SHP77 (cell line): ENCODE measurements around the gene ANKRD30B.
"Not testable (repeated sequence)": the region's sequence is repeated elsewhere in the genome, so short reads cannot be mapped to it uniquely, and the experiment has no call there.

Source experiments
- DNase-seq, 2 experiments: peaks; one replicate each; lab custom pipeline; 2025; lab: John Stamatoyannopoulos, UW

ANKRD30B gene

GRCh38 chr18:14747513-14748474 is at the start of gene ANKRD30B:
TSS of gene ANKRD30B (plus strand) at chr18:14748172. CDS start at chr18:14748420, 248 bp downstream.
- no peak for DNase-seq

- not testable (repeated sequence) for DNase-seq
Observed at GRCh38 chr18:14701286-14702040, 46.5 kb upstream of the ANKRD30B start.

GRCh38 chr18:14709761-14710160 is 38.2 kb upstream of the ANKRD30B start:
- DNase-seq, result not testable (repeated sequence)

GRCh38 chr18:14721569-14721968 is 26.4 kb upstream of the ANKRD30B start:
- DNase-seq, result not testable (repeated sequence)

GRCh38 chr18:14739056-14739455 is 8.9 kb upstream of the ANKRD30B start:
- not testable (repeated sequence) for DNase-seq

- DNase-seq, result no peak
Observed at GRCh38 chr18:14746897-14747296, 1.1 kb upstream of the ANKRD30B start.

GRCh38 chr18:14748496-14748895 is 524 bp downstream of the ANKRD30B start:
- no peak for DNase-seq

- DNase-seq, result not testable (repeated sequence)
Observed at GRCh38 chr18:14763566-14763965, 15.6 kb downstream of the ANKRD30B start.

GRCh38 chr18:14767474-14767873 is 19.5 kb downstream of the ANKRD30B start:
- no peak for DNase-seq

GRCh38 chr18:14768241-14768640 is 20.3 kb downstream of the ANKRD30B start:
- no peak for DNase-seq

GRCh38 chr18:14769381-14769780 is 21.4 kb downstream of the ANKRD30B start:
- DNase-seq, result no peak

GRCh38 chr18:14776801-14777200 is 28.8 kb downstream of the ANKRD30B start:
- DNase-seq, result no peak

GRCh38 chr18:14781671-14782070 is 33.7 kb downstream of the ANKRD30B start:
- no peak for DNase-seq

GRCh38 chr18:14784133-14784532 is 36.2 kb downstream of the ANKRD30B start:
- no peak for DNase-seq

- not testable (repeated sequence) for DNase-seq
Observed at GRCh38 chr18:14796876-14797275, 48.9 kb downstream of the ANKRD30B start.

GRCh38 chr18:14797969-14798764 is 50.2 kb downstream of the ANKRD30B start:
- not testable (repeated sequence) for DNase-seq

- not testable (repeated sequence) for DNase-seq
Observed at GRCh38 chr18:14811081-14811480, 63.1 kb downstream of the ANKRD30B start.

GRCh38 chr18:14826972-14827632 is 79.1 kb downstream of the ANKRD30B start:
- not testable (repeated sequence) for DNase-seq

- DNase-seq, result not testable (repeated sequence)
Observed at GRCh38 chr18:14841607-14842006, 93.6 kb downstream of the ANKRD30B start.

- not testable (repeated sequence) for DNase-seq
Observed at GRCh38 chr18:14851533-14851932, 103.6 kb downstream of the ANKRD30B start.

GRCh38 chr18:14855634-14856033 is 107.7 kb downstream of the ANKRD30B start:
- not testable (repeated sequence) for DNase-seq
